Thyroid gland (tissue), 4 donors: ENCODE measurements around the gene DTYMK. TPM values are rescaled to one million over a fixed set of nuclear protein-coding genes. Genes with fewer than 3 reads are reported as not detected.
A peak's percentile ranks its signal among the peaks of the same experiment; 100 is the strongest.

Experiments
- DNase-seq, 2 donors: peaks; one replicate each; pipeline ENCODE4 v3.0.0-alpha.2; 2019
- H3K27ac ChIP-seq, 3 donors: fragments of 200-600 bp; sonication (generic); 1 replicate in 2 of 3; 2 replicates in 1 of 3; pipeline ENCODE4 v1.5.1; 2016 to 2019; ENCODE audit warnings: mild to moderate bottlenecking in 1 of 3, moderate library complexity in 1 of 3
- H3K27me3 ChIP-seq: fragments of 200-600 bp; sonication (generic); one replicate; pipeline ENCODE4 v1.5.1; 2019
- H3K36me3 ChIP-seq, 2 donors: fragments of 200-600 bp; sonication (generic); one replicate each; pipeline ENCODE4 v1.5.1; 2016 to 2019
- H3K4me1 ChIP-seq, 2 donors: fragments of 200-600 bp; sonication (generic); one replicate each; pipeline ENCODE4 v1.5.1; 2017 to 2019
- H3K4me3 ChIP-seq, 3 donors: fragments of 200-600 bp; sonication (generic); replicated peaks in 1 of 3; 1 replicate in 2 of 3; 2 replicates in 1 of 3; pipeline ENCODE4 v1.5.1; 2016; ENCODE audit warnings: mild to moderate bottlenecking in 1 of 3
- H3K9me3 ChIP-seq: fragments of 200-600 bp; sonication (generic); one replicate; pipeline ENCODE4 v1.5.1; 2017
- CTCF ChIP-seq, 6 experiments: fragments of 200-600 bp in 3 of 6; fragments of 450-650 bp in 3 of 6; sonication (generic) in 3 of 6; IDR thresholded peaks; one replicate each; pipeline ENCODE4 v1.5.1; 2016 to 2019; ENCODE audit warnings: antibody characterized with exemption in 6 of 6, mild to moderate bottlenecking in 2 of 6, inconsistent platforms in 1 of 6, moderate library complexity in 1 of 6
- POLR2A ChIP-seq, 2 donors: fragments of 450-650 bp; IDR thresholded peaks; one replicate each; pipeline ENCODE4 v1.6.1; 2017; ENCODE audit warnings: antibody characterized with exemption in 2 of 2, mild to moderate bottlenecking in 2 of 2, moderate library complexity in 1 of 2
- WGBS, 2 donors: methylation state at CpG; one replicate each; pipeline ENCODE4 v1.1.5; 2017; 5-methylcytosine and 5-hydroxymethylcytosine counted together
- intact Hi-C: fragments of 100-400 bp; cut with DNase I; formaldehyde crosslinking; loops from one replicate; pipeline ENCODE4 v1.15.1; 2023
- total RNA-seq, 4 donors: library from RNA; depleted of rRNA; stranded (reverse); fragments of >200 nt; gene quantifications; one replicate each; pipeline ENCODE4 v1.2.3, GENCODE V29; 2016

DTYMK gene
- total RNA-seq, 4 donors from 2014 or later, result 9.6 to 24.0 (median 15.7) TPM

DNA sequence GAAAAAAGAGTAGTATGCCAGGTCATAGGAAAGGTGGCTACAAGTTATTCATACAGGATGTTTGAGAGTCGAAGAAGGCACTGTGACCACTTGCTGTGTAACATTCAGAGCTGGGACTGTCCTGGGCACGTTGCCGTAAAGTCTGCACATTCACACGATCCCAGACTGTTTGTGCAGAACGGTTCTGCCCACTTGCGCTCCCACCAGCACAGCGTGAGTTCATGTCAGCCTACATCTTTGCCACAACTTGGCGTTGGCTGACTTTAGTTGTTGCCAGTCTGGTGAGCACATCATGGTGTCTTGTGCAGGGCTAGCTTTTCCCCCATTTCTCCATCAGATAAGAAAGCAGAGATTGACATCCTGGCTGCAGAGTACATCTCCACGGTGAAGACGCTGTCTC lies 22.3 kb upstream of the DTYMK start:
- H3K36me3 ChIP-seq, result peaks cover 66 to 80% of the 10 kb centered on the region in 2 donors
- intact Hi-C loops, result loop anchor here (10.0 kb wide), 1 partner anchor 354 kb away; the partner anchor contains the start of gene FARP2
- no peak for DNase-seq

GRCh38 chr2:241706537-241706936 lies 19.9 kb upstream of the DTYMK start:
- peaks cover 46 to 59% of the 10 kb centered on the region in 2 donors for H3K36me3 ChIP-seq
- 97 to 99% methylated on average over 6 of the region's 6 CpGs for WGBS, 2 donors

More for the DNA sequence above, 22.3 kb upstream of the DTYMK start:
- TF ChIP-seq POLR2A (IDR thresholded peaks at IDR 0.05), result no peak
- TF ChIP-seq CTCF (IDR thresholded peaks at IDR 0.05), result no peak
- Histone ChIP-seq H3K27me3 (no peaks in the 10 kb centered on the region), H3K27ac (no peak overlapping the region), H3K4me3 (no peak overlapping the region), H3K9me3 (no peaks in the 10 kb centered on the region), H3K4me1 (no peaks in the 10 kb centered on the region)
- 93% methylated on average over 10 of the region's 10 CpGs for WGBS, 2 donors

DNA sequence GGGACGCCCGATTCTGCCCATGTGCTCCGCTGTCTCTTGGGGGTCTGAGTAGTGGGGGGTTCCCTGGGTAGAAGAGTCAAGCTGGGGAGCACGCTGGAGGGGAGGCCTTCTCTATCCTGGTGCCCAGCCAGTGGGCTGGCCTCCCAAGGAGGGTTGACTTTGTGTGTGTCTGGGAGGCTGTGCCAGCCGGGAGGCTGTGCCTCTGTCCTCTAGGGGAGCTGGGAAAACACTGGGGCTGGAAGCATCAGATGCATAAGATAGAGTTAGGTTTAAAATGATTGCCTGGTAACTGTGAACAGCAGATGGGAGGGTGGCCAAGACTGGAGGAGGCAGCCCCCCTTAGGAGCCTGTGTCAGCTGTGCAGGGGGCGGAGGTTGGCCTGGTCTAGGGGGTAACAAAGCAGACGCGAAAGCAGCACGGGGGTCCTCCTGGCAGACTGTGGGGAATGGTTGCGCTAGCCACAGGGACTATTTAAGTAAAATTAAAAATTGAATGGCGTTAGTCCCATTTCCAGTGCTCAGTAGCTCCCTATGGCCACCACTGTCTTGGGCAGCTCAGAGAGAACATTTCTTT lies 16.5 kb upstream of the DTYMK start:
- intact Hi-C loops, result loop anchor here (2.0 to 10.0 kb wide), 3 partner anchors 30 to 348 kb away; partner anchors contain the start of gene FARP2
- peak overlapping the region in 1 of 3 donors; percentile 67 for H3K27ac ChIP-seq
- peaks cover 18 to 28% of the 10 kb centered on the region in 2 donors for H3K36me3 ChIP-seq
- H3K9me3 ChIP-seq, result no peaks in the 10 kb centered on the region
- H3K4me3 ChIP-seq, result peak overlapping the region in 2 of 3 donors; percentile 43 to 90
- 54 to 76% methylated on average over 6 to 8 of the region's 11 CpGs for WGBS, 2 donors
- H3K4me1 ChIP-seq, result peaks cover 16 to 17% of the 10 kb centered on the region in 2 donors
- TF ChIP-seq CTCF (IDR thresholded peaks at IDR 0.05), result no peak
- TF ChIP-seq POLR2A (IDR thresholded peaks at IDR 0.05), result no peak
- H3K27me3 ChIP-seq, result no peaks in the 10 kb centered on the region
- no peak for DNase-seq

More at GRCh38 chr2:241706537-241706936, 19.9 kb upstream of the DTYMK start:
- peaks cover 9 to 10% of the 10 kb centered on the region in 2 donors for H3K4me1 ChIP-seq
- TF ChIP-seq CTCF (IDR thresholded peaks at IDR 0.05) (no peak), POLR2A (IDR thresholded peaks at IDR 0.05) (no peak)
- intact Hi-C loops, result loop anchor here (10.0 kb wide), 1 partner anchor 352 kb away; the partner anchor contains the start of gene FARP2
- no peak overlapping the region for H3K27ac ChIP-seq
- H3K9me3 ChIP-seq, result no peaks in the 10 kb centered on the region
- H3K4me3 ChIP-seq, result no peak overlapping the region
- H3K27me3 ChIP-seq, result no peaks in the 10 kb centered on the region
- no peak for DNase-seq

- no peaks in the 10 kb centered on the region for H3K9me3 ChIP-seq
- H3K36me3 ChIP-seq, result peaks cover 12 to 21% of the 10 kb centered on the region in 2 donors
- intact Hi-C loops, result loop anchor here (2.0 to 10.0 kb wide), 3 partner anchors 30 to 348 kb away; partner anchors contain the start of gene FARP2
- TF ChIP-seq POLR2A (IDR thresholded peaks at IDR 0.05) (peak in 1 of 2 donors; percentile 32), CTCF (IDR thresholded peaks at IDR 0.05) (peak in 5 of 6 experiments; percentile 45 to 58 (median 51))
- no peaks in the 10 kb centered on the region for H3K27me3 ChIP-seq
- H3K4me1 ChIP-seq, result peaks cover 16 to 17% of the 10 kb centered on the region in 2 donors
- WGBS, 2 donors, result no CpG with 5 or more reads among the region's 98 CpGs
- H3K4me3 ChIP-seq, result peak overlapping the region; percentile 43 to 93 (median 90)
- peak overlapping the region in 1 of 3 donors; percentile 69 for H3K27ac ChIP-seq
- peak; percentile 89 to 95 for DNase-seq
Observed at GRCh38 chr2:241702155-241703031, 15.8 kb upstream of the DTYMK start.
